GM12875 (cell line): ENCODE data around the gene FAM13A.

Experiments used
- H3K4me3 ChIP-seq: one replicate; pipeline ENCODE4 v1.5.1; 2011; ENCODE audit warnings: low read depth, low read length, control low read depth
- CTCF ChIP-seq: IDR thresholded peaks from 2 replicates; pipeline ENCODE4 v1.5.1; 2011; ENCODE audit warnings: low read depth, mild to moderate bottlenecking, control low read depth, inconsistent platforms, low read length, moderate library complexity, borderline replicate concordance; ENCODE audit not compliant: insufficient read depth

Gene FAM13A

DNA sequence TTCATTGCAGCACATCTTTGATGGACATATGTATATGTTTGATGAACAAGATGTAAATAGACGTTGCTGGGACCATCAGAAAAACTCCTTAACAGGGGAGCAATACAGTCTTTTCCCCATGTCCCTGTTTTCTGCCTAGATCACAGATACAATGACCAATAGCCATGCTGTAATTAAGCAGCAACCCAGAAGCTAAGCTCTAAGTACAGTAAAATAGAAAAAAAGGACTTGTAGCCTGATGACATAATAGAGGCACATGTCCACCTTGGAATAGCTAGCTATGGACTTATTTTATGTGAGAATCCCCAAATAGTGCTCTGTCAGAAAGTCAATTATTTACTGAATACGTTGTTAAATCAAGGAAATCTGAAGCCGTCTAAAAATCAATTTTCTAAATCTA, 14.9 kb downstream of the FAM13A start:
- H3K4me3 ChIP-seq = no peak overlapping the region
- no peak for TF ChIP-seq CTCF

- no peak overlapping the region for H3K4me3 ChIP-seq
- TF ChIP-seq CTCF = no peak
These were observed 17.2 kb downstream of the FAM13A start for GRCh38 chr4:89039730-89040338.

DNA sequence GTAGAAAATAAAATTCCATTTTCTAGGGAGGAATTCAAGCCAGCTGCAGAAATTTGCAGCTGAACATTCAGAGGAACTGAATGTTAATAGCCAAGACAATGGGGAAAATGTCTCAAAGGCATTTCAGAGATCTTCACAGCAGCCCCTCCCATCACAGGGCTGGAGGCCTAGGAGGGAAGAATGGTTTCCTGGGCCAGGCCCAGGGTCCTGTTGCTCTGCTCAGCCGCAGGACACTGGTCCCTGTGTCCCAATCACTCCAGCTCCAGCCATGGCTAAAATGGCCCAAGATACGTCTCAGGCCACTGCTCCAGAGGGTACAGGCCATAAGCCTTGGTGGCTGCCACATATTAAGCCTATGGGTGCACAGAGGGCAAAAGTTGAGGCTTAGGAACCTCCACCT, 20.4 kb downstream of the FAM13A start:
- H3K4me3 ChIP-seq = no peak overlapping the region
- no peak for TF ChIP-seq CTCF

DNA sequence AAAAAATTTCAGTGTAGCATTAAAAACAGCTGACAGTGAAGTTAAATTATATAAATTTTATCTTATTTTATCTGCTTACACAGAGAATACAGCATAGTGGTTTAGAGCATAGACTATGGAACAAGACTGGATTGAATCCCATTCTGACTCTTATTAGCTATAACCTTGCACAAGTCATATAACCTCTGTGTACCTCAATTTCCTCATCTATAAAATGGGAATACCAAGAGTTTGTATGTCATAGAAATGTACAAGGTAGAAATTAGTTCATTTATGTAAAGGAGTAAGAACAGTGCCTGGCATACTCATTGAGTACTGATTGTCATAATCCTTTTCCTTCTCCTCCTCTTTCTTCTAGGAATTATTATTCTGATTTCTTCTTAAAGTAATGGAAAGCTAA, 25.7 kb downstream of the FAM13A start:
- no peak for TF ChIP-seq CTCF
- no peak overlapping the region for H3K4me3 ChIP-seq

GRCh38 chr4:89029591-89029990, 27.4 kb downstream of the FAM13A start:
- H3K4me3 ChIP-seq = no peak overlapping the region
- TF ChIP-seq CTCF = no peak

- no peak overlapping the region for H3K4me3 ChIP-seq
- no peak for TF ChIP-seq CTCF
These were observed 30.4 kb downstream of the FAM13A start for GRCh38 chr4:89026542-89026941.

GRCh38 chr4:89024051-89024675, 32.8 kb downstream of the FAM13A start:
- no peak overlapping the region for H3K4me3 ChIP-seq
- TF ChIP-seq CTCF = peak; percentile 48; the same call in 1 of the 2 replicates
